Loucy (cell line): ENCODE results near the gene FXYD6.

Source experiments
- EZH2phosphoT487 ChIP-seq: fragments of 200-600 bp; IDR thresholded peaks from 2 replicates; pipeline ENCODE4 v1.6.1; 2018; ENCODE audit warnings: antibody characterized with exemption, mild to moderate bottlenecking, moderate library complexity, borderline replicate concordance
- TF ChIP-seq, protein P1 (sequence below): fragments of 200-600 bp; sonication (generic); conservative IDR thresholded peaks from 2 replicates; pipeline ENCODE4 v1.5.1; 2014; ENCODE audit warnings: mild to moderate bottlenecking, antibody characterized with exemption, low read length

DNA sequence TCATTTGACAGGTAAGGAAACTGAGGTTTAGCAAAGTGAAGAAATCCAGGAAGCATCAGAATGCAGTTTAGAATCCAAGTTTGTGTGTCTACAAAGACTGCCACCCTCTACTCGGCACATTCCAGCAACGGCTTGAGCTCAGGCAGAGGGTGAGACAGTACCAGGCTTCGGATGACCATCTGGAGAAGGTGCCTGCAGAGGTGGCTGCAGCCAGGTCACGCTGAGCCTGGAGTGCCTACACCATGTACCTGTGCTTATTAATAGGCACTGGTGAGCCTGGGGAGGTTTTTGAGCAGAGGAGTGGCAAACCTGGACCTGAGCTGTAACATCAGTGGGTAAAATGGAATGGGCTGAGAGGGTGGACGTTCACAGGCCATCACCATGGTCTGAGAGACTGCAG is 4.7 kb downstream of the FXYD6 start:
- TF ChIP-seq, protein P1, sequence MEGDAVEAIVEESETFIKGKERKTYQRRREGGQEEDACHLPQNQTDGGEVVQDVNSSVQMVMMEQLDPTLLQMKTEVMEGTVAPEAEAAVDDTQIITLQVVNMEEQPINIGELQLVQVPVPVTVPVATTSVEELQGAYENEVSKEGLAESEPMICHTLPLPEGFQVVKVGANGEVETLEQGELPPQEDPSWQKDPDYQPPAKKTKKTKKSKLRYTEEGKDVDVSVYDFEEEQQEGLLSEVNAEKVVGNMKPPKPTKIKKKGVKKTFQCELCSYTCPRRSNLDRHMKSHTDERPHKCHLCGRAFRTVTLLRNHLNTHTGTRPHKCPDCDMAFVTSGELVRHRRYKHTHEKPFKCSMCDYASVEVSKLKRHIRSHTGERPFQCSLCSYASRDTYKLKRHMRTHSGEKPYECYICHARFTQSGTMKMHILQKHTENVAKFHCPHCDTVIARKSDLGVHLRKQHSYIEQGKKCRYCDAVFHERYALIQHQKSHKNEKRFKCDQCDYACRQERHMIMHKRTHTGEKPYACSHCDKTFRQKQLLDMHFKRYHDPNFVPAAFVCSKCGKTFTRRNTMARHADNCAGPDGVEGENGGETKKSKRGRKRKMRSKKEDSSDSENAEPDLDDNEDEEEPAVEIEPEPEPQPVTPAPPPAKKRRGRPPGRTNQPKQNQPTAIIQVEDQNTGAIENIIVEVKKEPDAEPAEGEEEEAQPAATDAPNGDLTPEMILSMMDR, result no peak
- TF ChIP-seq EZH2phosphoT487, result no peak
